Retina (tissue), 1 donor: ENCODE measurements around the gene CRTC3.
A peak's percentile ranks its signal among the peaks of the same experiment; 100 is the strongest.
"Not testable (repeated sequence)": the region's sequence is repeated elsewhere in the genome, so short reads cannot be mapped to it uniquely, and the experiment has no call there.

Experiments
- DNase-seq: peaks from one replicate; pipeline ENCODE4 v3.0.0-alpha.2; 2016

Gene CRTC3

DNA sequence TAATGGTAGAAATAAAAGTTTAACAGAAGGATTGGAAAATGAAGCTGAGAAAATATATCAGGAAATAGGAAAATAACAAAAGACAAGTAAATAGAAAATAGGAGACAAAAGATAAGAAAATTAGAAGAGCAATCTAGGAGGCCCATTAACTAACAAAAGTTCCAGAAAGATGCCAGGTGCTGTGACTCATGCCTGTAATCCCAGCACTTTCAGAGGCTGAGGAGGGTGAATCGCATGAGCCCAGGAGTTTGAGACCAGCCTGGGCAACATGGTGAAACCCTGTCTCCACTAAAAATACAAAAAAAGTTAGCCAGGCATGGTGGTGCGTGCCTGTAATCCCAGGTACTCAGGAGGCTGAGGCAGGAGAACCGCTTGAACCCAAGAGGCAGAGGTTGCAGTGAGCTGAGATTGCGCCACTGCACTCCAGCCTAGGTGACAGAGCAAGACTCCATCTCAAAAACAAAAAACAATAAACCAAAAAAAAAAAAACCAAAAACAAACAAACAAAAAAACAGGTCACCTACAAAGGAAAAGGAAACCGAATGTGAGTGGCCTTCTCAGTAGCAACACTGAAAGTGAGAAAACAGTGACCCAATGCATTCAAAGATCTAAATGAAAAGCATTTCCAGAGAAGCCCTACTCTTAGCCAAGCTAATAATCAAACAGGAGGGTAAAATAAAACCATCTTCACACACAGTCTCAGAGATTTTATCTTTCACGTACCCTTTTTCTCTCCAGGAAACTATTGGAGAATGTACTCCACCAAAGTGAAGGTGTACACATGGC is 5.5 kb upstream of the CRTC3 start:
- DNase-seq: not testable (repeated sequence)

DNA sequence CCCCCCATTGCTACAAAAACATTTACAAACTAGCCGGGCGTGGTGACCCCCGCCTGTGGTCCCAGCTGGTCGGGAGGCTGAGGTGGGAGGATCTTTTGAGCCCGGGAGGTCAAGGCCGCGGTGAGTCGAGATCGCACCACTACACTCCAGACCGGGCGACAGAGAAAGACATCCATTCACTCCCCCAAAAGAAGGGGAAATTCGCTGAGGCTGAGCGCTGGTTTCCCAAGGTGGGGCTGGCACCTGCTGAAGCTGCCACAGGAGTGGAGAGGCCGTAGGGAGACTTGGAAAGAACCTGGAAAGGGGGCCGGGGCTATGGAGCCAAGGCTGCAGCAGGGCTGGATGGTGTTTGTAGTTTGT is 732 bp upstream of the CRTC3 start:
- no peak for DNase-seq

DNA sequence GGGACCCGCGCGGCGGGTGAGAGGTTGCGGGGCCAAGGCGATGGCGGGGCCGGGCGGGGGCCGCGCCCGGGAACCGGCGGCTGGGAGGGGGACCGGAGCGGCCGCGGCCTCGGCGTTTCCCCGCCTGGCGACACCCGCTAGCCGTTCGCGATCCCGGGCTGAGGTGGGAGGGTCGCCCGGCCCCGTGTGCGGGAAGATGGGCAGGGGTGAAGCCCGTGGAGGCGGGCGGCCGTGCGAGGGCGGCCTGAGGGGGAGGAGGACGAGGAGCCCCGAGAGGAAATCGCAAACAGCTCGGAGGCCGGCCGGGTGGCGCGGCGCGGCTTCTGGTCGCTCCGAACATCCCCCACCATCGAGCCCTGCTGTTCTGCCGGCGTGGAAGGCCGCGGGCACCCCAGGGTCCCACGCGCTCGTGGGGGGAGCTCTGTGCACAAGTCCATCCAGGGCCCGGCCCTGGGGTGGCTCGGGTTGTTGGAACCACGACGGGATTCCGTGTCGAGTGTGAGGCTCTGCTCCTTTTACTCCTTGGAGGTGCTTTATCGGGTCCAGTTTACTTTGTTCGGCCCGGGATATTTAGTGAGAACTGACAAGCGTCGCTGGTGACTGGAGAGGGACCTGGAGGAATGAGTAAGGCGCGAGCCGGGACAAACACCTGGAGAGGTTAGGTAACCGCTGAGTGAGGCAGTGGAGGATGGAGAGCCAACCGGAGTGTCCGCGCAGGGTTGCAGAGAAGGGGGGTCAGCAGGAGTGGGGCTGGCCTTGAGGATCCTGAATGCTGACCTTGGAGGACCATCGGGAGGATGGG is 728 bp downstream of the CRTC3 start:
- peak; percentile 88 for DNase-seq

DNA sequence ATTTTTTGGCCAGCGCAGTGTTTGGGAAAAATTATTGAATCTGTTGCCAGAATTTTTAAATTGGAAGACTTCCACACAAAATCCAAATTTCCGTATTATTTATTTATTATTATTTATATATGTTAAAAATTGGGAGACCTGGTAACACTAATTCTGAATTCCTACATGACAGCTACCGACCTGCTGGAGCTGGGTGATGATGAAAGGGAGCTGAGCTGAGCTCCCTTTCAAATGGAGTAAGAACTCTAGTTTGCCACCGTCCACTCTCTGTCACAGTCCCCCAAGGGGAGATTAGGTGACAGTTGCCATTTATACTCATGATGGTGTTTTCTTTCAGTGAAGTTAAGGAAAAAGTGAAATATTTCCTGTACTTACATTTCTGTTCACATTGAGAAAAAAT is 1.4 kb downstream of the CRTC3 start:
- DNase-seq: no peak

DNA sequence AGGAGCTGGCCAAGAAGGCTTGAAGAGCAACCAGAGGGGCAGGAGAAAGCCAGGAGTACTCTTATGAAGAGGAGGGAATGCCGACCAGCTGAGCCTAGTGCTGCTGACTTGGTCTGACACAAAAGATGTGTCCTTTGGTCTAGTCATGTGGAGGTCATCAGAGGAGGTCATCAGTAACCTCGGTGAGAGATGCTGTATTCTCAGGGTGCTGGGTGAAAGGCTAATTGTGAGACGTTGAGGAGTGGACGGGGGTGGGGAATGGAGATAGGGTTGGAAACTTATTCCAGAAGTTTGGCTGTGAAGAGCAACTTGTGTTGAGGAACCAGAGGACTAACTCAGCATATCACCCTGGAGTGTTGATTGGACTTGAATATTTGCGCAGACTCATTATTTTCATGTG is 5.5 kb downstream of the CRTC3 start:
- no peak for DNase-seq

DNA sequence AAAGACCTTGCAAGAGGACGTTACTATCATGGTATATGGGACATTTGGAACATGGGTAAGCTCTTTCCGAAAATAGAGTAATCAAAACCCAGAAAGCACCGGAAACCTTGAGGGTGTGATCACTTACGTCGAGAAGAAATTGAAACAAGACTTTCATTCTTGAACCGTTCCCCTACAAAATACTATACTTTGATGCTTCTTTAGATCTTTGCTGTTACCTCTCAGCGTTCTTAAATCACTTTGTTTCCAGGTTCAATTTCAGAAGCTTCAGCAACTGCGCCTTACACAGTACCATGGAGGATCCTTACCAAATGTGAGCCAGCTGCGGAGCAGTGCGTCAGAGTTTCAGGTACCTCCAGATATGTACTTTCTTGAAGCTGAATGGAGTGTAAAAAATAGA is 10.1 kb downstream of the CRTC3 start:
- no peak for DNase-seq

DNA sequence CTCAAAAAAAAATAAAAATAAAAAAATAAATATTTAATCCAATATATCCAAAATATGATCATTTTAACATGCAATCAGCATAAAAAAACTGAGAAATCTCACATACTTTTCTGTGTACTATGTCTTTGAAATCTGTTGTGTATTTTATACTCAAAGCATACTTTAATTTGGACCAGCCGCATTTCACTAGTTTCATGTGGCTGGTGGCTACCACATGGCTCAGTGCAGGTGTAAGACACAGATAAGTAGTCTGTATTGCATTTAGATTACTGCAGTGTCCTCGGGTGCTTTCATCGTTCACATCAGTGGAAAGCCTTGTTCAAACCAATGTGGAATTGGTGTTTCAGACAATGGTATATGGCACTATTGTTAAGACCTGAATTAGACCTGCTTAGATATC is 11.0 kb downstream of the CRTC3 start:
- DNase-seq: no peak

DNA sequence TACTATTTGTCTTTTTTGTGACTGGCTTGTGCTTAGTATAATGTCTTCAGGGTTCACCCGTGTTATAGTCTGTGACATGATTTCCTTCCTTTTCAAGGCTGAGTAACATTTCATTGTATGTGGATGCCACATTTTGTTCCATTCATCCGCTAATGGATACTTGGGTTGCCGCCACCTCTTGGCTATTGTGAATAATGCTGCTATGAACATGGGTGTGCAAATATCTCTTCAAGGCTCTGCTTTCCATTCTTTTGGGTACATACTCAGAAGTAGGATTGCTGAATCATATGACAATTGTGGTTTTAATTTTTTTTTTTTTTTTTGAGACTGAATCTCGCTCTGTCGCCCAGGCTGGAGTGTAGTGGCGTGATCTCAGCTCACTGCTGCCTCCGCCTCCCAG is 15.4 kb downstream of the CRTC3 start:
- DNase-seq: no peak

DNA sequence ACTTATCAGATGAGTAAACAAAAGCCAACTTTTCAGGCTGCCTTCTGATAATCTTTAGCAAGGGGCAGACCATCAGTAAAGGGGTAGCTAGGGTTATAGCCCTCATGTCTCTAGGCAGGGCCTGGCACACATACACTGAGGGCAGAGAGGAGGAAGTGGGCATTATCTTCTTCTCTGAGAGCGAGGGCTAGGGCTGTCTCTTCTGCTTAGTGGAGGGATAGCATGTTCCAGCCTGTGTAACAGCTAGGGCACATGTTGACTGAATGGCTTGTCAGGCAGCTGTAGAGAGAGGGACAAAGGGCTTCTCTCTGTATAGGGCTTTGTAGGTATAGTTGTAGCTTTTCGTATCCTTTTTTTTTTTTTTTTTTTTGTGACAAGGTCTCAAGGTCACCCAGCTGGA is 17.8 kb downstream of the CRTC3 start:
- DNase-seq: no peak

DNA sequence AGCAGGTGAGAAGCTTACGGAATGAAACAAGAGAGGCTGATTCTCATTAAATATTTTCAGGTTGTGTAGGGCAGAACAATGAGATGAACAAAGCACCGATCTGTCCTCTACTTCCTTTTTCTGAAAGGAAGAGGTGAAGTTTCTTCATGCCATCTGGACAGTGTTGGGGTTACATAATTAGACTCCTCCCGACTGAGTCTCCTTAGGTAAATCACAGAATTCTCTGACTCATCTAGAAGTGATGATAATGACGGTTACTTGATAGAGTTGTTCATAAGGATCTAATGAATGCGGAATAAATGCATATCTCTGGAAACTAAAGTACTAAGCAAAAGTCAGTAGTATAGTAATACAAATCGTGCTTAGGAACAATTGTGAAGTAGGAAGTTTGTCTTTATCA is 21.2 kb downstream of the CRTC3 start:
- no peak for DNase-seq

DNA sequence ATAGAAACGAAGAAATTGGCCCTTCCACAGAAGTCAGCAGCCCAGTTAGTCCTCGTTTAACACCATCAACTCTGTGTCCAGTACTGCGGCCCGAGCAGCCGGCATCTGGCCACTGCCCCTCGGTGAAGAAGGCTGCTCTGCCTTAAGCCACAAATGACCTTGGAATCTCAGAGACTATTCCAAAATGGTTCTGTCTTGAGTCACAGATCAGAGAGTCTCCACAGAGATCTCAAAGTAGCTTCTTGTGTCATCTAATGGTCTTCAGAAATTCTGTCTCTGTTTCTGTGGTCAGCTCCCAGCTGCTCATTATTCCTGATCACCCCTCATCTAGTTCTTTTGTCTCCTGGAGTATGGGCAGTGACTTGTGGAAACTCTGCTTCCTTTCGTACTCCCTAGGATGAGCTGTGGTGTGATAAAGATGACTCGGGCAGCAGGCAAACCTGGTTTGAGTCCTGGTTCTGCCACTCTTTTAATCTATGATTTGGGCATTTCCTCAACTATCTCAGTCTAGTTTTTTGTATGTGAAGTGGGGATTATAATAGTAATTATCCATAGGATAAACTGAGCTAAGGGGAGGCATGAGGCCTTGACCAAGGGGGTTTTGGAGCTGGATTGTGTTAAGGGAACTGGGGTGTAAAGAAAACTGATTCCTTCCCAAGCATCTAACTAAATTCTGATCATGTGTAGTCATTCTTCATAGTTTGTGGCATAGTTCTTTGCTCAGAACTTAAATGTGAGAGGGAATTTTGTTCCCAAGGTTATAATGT is 22.6 kb downstream of the CRTC3 start:
- no peak for DNase-seq

DNA sequence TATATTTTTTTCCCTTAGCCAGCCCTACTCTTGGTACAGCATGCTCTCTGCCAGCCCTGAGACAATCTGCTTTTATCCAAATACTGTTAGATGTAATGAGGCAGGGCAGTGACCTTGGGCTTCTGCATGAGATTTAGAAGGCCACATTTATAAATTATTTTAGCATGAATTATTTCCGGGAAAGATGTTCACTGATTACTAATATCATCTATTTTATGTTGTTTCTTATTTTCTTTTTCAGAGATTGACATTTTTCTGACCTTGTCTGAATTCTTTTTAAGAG is 23.1 kb downstream of the CRTC3 start:
- no peak for DNase-seq

DNA sequence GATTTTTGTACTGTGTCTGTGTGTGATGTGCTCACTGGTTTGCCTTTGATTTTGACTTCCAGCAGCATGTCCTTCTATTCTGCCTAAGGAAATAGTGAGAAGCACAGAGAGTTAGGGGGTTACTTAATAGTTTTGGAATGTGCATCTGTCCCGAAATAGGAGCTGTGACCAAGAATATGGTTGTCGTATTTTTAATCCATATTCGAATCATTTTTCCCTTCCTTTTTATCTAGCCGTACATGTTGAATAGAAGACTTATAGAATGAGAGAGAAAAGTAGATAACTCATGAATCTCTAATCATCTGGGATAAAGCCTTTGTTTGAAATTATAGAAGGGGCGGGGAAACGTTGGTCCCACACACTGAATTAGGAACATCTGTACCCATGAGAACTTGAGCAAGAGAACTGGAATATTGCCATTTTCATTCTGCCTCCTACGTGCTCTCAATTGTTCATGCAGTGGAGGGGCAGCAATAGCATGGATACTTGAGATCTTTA is 23.6 kb downstream of the CRTC3 start:
- no peak for DNase-seq

DNA sequence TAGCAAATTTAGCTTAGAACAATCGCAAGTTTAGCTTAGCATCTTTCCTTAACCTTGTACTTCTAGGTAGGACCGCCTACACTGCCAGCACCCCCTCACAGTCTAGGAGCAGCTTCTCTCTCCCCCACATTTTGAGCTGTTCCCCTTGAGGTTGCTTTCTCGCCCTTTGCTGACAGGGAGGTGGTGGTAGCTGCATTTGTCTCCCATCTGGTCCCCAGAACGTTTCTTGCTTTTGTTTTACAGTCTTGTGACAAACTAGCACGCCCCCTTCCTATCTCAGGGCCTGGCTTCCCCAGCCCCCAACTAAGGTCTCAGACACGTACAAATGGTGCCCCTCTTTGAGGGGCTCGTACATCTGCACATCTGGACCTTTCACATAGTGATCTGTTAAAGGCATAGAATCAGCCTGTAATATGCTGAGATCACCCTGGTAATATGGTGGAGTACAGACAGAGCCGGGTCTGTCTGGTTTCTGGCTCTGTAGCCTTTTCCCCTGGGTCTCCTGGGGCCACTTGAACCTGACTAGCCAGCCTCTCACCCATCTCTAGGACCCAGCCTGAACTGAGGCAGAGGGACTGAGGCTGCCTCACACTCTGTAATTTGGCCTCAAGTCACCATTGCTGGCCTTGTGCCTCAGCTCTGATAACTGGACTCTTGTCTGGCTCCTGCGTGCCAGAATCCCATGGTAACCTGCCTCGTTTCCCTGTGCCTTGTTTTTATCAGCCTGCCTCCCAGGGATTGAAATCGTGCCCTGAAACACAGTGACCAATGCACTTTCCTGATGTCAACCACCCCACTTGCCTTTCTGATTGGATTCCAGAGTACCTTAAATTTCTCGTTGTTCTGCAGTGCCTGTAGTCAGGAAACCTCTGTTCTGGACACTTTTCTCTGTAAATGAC is 27.7 kb downstream of the CRTC3 start:
- DNase-seq: no peak

DNA sequence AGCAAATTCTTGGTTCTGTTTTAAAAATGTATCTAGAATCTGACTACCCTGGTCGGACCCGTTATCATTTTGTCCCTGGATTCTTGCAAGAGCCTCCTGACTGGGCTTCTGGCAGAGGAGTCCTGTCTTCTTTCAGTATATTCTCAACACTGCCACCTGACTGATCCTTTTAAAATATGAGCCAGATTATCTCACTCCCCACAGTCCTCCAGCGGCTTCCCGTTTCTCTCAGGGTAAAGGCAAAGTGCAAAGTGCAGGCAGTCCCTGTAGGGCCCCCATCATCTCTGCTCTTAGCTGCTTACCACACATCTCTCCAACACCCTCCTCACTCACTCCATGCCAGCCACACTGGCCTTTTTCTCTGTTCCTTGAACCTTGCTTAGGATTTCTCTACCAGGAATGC is 28.4 kb downstream of the CRTC3 start:
- no peak for DNase-seq

DNA sequence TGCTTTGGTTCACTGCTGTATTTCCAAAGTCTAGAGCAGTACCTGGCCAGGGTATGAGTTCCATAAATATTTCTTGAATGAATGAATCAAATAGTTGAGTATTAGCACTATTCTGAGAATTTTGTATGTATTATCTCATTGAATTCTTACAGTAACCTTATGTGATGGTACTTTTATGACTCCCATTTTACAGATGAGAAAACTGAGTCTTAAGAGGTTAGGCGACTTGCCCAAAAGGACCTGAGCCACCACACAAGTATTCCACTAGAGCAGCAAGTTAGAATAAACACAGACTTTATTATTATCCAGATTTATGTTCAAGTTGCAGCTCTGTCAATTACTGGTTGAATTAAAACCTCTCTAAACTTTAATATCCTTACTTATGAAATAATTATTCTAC is 29.4 kb downstream of the CRTC3 start:
- DNase-seq: no peak

DNA sequence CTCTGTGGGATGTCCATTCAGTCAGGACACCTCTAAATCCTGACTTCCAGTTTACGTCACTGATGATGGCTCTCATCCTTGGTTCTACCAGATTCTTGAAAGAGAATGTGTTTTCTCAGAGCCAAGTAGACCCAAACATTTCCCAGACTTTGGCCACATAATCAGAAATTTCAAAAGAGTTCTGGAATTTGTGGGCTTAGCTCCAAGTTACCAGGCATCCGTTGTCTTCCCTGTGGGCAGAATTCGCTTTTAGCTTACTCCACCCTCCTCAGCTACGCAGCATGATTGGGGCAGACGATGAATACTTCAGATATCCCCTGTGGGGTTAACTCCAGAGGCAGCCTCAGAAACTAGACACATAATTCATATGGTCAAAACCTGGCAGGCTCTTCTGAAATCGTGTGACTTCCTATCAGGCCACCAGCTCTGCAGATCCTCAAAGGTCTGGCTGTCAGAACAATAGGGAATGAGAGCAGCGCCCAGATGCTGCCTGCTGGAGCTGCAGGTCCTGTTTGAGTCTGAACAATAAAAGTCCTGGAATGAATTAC is 30.6 kb downstream of the CRTC3 start:
- no peak for DNase-seq

DNA sequence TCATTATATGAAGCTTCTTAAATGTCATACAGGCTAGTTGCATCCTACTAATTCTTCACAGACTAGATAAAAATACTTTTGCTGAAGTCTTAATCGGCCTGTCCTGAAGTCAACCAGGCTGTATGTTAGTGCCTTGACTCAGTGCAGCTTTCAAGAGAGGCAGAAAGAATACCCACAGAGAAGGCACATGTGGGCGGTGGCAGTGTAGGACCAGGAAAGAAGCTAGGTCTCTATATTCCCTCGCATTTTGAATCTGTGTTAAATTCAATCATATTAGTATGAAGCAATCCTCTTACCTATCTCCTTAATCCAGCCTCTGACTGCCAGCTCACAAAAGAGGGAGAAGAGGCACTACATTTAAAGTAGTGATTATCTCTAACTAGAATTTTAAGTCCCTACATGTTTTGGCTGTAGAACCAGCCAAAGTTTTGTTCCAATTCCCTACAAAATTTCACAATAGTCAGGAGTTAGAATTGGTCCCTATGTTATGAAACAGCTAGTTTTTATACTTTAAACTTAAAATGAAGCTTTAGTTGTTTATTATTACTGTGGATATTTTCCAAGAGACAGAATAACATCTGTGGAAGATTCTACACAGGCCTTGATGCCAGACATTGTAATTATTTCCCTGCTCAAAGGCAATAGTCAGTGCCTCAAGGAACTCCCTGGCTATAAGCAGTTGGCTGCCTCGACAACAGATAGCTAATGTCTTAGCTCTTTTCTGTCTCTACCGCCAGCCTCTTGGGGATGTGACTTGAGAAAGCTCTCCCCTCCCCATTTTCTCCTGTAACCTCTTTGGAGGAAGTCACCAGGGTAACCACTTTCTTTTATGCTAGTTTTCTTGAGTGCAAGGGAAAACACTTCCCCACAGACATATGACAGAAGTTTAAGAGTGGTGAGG is 31.9 kb downstream of the CRTC3 start:
- no peak for DNase-seq

DNA sequence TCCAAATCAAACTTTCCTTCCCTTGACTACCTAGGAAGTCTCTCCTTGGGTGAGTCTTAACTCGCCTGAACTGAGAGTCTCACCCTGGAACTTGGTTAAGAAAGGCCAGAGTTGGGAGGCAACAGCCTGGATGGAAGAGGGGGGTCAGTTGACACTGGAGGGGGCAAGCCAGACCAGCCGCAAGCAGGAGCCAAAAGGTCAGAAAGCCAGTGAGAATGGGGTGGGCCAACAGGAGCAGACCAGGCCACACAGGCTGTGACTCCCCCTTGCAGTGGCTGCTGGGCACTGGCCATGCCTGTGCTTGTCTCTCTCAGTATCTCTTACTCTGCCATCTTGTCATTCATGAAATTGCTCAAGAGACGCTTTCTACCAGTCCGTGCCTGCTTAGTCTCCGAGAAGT is 32.9 kb downstream of the CRTC3 start:
- no peak for DNase-seq

DNA sequence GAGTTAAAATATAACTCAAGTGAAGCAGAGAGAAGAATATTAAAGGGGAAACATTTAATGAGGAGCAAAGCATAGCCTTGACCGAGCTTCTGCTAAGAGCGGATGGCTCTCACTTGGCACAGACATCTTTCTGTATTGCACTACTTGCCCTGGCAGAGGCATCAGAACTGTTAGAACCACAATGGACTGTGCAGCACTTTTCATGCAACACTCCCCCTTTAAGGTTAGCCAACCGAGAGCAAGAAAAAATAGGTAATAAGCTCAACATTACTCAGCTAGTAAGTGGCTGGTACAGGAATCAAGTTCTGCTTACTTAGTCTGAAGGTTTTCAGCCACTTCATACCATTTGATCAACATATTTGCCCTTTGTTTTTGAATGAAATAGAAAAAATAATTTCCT is 33.7 kb downstream of the CRTC3 start:
- no peak for DNase-seq

DNA sequence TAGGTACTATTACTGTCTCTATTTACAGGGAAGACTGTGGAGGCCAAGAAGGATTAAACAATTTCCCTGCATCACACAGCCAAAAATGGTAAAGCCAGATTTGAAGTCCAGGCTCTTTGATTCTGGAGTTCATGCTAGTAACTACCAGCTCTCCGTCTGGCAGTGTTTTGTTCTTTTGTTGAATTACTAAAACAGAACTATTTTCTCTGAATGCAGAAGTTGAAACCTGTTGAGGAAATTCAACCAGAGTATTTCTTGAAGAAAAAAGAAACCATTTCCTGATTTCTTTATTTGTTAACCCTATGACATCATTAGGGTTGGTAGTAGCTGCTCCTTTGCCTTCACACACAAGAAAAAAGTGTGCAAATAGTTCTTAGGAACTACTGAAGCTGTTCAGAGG is 34.3 kb downstream of the CRTC3 start:
- no peak for DNase-seq
